ENCODE results near the gene SMIM44.

The SMIM44 gene

DNA sequence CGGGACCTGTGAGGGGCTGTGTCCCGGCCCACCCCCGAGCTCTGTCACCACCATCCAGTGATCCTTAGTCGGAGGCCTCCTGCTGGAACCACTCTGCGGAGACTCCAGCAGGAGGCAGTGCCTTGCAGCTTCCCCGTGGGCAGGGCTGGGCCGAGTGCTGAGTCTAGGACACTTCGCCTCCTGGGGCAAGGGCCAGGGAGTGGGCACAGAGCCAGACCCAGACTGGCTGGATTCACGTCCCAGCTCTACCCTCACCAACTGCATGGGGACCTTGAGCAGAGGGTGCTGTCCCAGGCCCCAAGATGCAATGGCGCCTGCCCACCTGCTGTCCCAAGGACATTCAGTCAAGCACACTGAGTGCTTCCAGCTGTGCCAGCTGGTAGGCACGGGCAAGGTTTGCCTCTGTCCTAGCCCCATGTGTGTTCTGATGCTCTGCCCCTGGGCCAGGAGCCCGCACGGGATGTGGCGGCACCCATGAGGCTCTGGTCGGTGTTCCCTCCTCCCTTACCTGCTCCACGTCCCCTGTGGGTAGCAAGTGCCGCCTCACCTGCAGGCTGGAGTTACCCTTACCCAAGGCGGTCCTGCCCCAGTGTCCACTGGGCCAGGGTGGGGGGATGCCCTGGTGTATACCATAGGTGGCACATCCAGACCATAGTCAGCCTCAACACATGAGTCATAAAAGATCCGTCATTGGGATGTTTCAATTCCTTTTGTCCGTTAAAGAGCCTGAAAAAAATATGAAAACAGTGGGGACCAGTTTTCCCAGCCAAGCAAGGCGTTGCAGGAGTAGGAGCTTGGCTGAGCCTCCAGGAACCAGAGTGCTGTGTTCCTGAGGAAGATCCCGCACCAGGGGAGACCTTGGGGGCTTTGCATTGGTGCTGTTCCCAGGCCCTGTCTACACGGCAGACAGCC lies 30.2 kb upstream of the SMIM44 start:
- no peaks in the 10 kb centered on the region for H3K27me3 ChIP-seq (ENCODE audit: insufficient read depth, low read length)
- no peak overlapping the region for H2AFZ ChIP-seq (ENCODE audit: low read length)
- H3K9me2 ChIP-seq (ENCODE audit: low read depth, low read length) = no peaks in the 10 kb centered on the region
- H3K79me2 ChIP-seq (ENCODE audit: insufficient read depth, low read length) = no peaks in the 10 kb centered on the region; the same call in 1 of the 2 replicates
- no peaks in the 10 kb centered on the region for H3F3A ChIP-seq (ENCODE audit: insufficient read depth, low read length)
- no peaks in the 10 kb centered on the region for H3K9me3 ChIP-seq (ENCODE audit: low read length)
- no peak overlapping the region for H3K4me2 ChIP-seq (ENCODE audit: low read length)
- peaks cover 17% of the 10 kb centered on the region; the same call in 1 of the 2 replicates for H3K36me3 ChIP-seq (ENCODE audit: insufficient read depth, low read length)
- H4K20me1 ChIP-seq (ENCODE audit: insufficient read depth, low read length) = no peaks in the 10 kb centered on the region
- H3K9ac ChIP-seq (ENCODE audit: low read length) = no peak overlapping the region
- no peak overlapping the region for H3K4me3 ChIP-seq (ENCODE audit: low read depth, low read length, poor library complexity, severe bottlenecking)
- no peak for TF ChIP-seq EZH2 (IDR thresholded peaks at IDR 0.05; ENCODE audit: borderline replicate concordance, low read length)
- no peak for TF ChIP-seq CTCF (IDR thresholded peaks at IDR 0.05; ENCODE audit: low read length)
- H3K27ac ChIP-seq (ENCODE audit: low read depth, low read length, poor library complexity, severe bottlenecking) = no peak overlapping the region
- H3K4me1 ChIP-seq (ENCODE audit: insufficient read depth, low read length, severe bottlenecking) = peaks cover 17% of the 10 kb centered on the region

GRCh38 chr19:3512562-3513228 lies 29.5 kb upstream of the SMIM44 start:
- no peak overlapping the region for H3K27ac ChIP-seq (ENCODE audit: low read depth, low read length, poor library complexity, severe bottlenecking)
- H4K20me1 ChIP-seq (ENCODE audit: insufficient read depth, low read length) = no peaks in the 10 kb centered on the region
- no peaks in the 10 kb centered on the region for H3F3A ChIP-seq (ENCODE audit: insufficient read depth, low read length)
- no peak overlapping the region for H2AFZ ChIP-seq (ENCODE audit: low read length)
- H3K9me2 ChIP-seq (ENCODE audit: low read depth, low read length) = no peaks in the 10 kb centered on the region
- no peak overlapping the region for H3K9ac ChIP-seq (ENCODE audit: low read length)
- H3K4me2 ChIP-seq (ENCODE audit: low read length) = no peak overlapping the region
- no peak overlapping the region for H3K4me3 ChIP-seq (ENCODE audit: low read depth, low read length, poor library complexity, severe bottlenecking)
- no peaks in the 10 kb centered on the region; the same call in 1 of the 2 replicates for H3K79me2 ChIP-seq (ENCODE audit: insufficient read depth, low read length)
- TF ChIP-seq CTCF (IDR thresholded peaks at IDR 0.05; ENCODE audit: low read length) (no peak), EZH2 (IDR thresholded peaks at IDR 0.05; ENCODE audit: borderline replicate concordance, low read length) (no peak)
- peaks cover 17% of the 10 kb centered on the region; the same call in 1 of the 2 replicates for H3K36me3 ChIP-seq (ENCODE audit: insufficient read depth, low read length)
- no peaks in the 10 kb centered on the region for H3K27me3 ChIP-seq (ENCODE audit: insufficient read depth, low read length)
- peaks cover 19% of the 10 kb centered on the region for H3K4me1 ChIP-seq (ENCODE audit: insufficient read depth, low read length, severe bottlenecking)
- H3K9me3 ChIP-seq (ENCODE audit: low read length) = no peaks in the 10 kb centered on the region

GRCh38 chr19:3511506-3512251 lies 28.4 kb upstream of the SMIM44 start:
- no peaks in the 10 kb centered on the region for H3K27me3 ChIP-seq (ENCODE audit: insufficient read depth, low read length)
- H3K9me2 ChIP-seq (ENCODE audit: low read depth, low read length) = no peaks in the 10 kb centered on the region
- peaks cover 21% of the 10 kb centered on the region for H3K4me1 ChIP-seq (ENCODE audit: insufficient read depth, low read length, severe bottlenecking)
- no peaks in the 10 kb centered on the region for H4K20me1 ChIP-seq (ENCODE audit: insufficient read depth, low read length)
- H3F3A ChIP-seq (ENCODE audit: insufficient read depth, low read length) = no peaks in the 10 kb centered on the region
- H3K9ac ChIP-seq (ENCODE audit: low read length) = no peak overlapping the region
- peaks cover 17% of the 10 kb centered on the region; the same call in 1 of the 2 replicates for H3K36me3 ChIP-seq (ENCODE audit: insufficient read depth, low read length)
- H3K27ac ChIP-seq (ENCODE audit: low read depth, low read length, poor library complexity, severe bottlenecking) = no peak overlapping the region
- no peak overlapping the region for H3K4me3 ChIP-seq (ENCODE audit: low read depth, low read length, poor library complexity, severe bottlenecking)
- H2AFZ ChIP-seq (ENCODE audit: low read length) = no peak overlapping the region
- H3K9me3 ChIP-seq (ENCODE audit: low read length) = no peaks in the 10 kb centered on the region
- no peak overlapping the region for H3K4me2 ChIP-seq (ENCODE audit: low read length)
- H3K79me2 ChIP-seq (ENCODE audit: insufficient read depth, low read length) = peaks cover 7% of the 10 kb centered on the region
- TF ChIP-seq CTCF (IDR thresholded peaks at IDR 0.05; ENCODE audit: low read length) = no peak
- no peak for TF ChIP-seq EZH2 (IDR thresholded peaks at IDR 0.05; ENCODE audit: borderline replicate concordance, low read length)

All from OCI-LY1 (cell line).